OCI-LY1 (cell line): Measurements from ENCODE around the gene MAP3K7CL.

Experiments used
- EZH2 ChIP-seq: fragments of 200-600 bp; sonication (generic), shearing (Covaris generic); IDR thresholded peaks from 2 replicates; pipeline ENCODE4 v1.8.0; 2017; ENCODE audit warnings: borderline replicate concordance, mixed run types, mild to moderate bottlenecking, antibody characterized with exemption, low read length, moderate library complexity, mixed read lengths
- TF ChIP-seq, protein P1 (sequence below): fragments of 200-600 bp; sonication (generic), shearing (Covaris generic); IDR thresholded peaks from 2 replicates; pipeline ENCODE4 v1.5.1; 2017; ENCODE audit warnings: mild to moderate bottlenecking, antibody characterized with exemption, low read length, moderate library complexity, mixed read lengths

DNA sequence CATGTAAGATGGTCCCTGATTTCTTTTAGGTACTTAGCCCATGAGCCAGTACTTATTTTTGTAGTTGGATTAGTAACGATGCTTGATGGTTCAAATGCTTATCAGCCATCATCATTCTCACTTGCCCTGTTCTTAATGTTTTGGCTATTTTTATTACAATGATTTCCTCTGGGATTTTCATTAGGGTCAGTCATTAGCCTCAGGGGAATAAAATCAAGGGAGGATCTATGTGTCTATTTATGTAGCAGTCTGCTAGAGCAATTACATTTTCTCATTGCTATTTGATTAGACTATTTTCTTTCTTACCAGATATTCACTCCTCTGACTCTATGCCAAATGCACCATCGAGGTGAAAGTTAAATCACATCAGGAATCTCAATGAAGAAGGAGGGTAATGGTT, 46.1 kb upstream of the MAP3K7CL start:
- TF ChIP-seq, protein P1, sequence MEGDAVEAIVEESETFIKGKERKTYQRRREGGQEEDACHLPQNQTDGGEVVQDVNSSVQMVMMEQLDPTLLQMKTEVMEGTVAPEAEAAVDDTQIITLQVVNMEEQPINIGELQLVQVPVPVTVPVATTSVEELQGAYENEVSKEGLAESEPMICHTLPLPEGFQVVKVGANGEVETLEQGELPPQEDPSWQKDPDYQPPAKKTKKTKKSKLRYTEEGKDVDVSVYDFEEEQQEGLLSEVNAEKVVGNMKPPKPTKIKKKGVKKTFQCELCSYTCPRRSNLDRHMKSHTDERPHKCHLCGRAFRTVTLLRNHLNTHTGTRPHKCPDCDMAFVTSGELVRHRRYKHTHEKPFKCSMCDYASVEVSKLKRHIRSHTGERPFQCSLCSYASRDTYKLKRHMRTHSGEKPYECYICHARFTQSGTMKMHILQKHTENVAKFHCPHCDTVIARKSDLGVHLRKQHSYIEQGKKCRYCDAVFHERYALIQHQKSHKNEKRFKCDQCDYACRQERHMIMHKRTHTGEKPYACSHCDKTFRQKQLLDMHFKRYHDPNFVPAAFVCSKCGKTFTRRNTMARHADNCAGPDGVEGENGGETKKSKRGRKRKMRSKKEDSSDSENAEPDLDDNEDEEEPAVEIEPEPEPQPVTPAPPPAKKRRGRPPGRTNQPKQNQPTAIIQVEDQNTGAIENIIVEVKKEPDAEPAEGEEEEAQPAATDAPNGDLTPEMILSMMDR, result no peak
- no peak for TF ChIP-seq EZH2
